ENCODE data around the gene RSPH6A.

RSPH6A gene

GRCh38 chr19:45777395-45777961, 37.6 kb downstream of the RSPH6A start:
- H3K27ac ChIP-seq: no peak overlapping the region
- TF ChIP-seq, protein P1, sequence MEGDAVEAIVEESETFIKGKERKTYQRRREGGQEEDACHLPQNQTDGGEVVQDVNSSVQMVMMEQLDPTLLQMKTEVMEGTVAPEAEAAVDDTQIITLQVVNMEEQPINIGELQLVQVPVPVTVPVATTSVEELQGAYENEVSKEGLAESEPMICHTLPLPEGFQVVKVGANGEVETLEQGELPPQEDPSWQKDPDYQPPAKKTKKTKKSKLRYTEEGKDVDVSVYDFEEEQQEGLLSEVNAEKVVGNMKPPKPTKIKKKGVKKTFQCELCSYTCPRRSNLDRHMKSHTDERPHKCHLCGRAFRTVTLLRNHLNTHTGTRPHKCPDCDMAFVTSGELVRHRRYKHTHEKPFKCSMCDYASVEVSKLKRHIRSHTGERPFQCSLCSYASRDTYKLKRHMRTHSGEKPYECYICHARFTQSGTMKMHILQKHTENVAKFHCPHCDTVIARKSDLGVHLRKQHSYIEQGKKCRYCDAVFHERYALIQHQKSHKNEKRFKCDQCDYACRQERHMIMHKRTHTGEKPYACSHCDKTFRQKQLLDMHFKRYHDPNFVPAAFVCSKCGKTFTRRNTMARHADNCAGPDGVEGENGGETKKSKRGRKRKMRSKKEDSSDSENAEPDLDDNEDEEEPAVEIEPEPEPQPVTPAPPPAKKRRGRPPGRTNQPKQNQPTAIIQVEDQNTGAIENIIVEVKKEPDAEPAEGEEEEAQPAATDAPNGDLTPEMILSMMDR (conservative IDR thresholded peaks at IDR 0.05): no peak

DNA sequence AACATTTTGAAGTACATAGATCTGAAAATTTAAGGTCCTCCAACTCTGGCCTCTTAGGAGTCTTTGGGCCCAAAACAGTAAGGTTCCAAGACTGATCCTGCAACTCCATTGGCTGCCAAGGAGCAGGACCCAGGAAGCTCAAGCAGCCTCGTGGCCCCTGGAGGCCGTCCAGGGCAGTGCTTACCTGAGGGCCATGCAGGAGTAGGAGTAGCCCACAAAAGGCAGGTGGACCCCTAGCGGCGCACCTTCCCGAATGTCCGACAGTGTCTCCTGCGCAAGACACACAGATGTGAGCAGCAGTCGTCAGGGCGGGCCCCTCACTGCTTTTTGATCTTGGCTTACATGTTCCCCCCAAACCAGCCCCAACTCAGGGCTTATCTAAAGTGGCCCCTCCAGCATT, 40.3 kb downstream of the RSPH6A start:
- TF ChIP-seq, protein P1 (conservative IDR thresholded peaks at IDR 0.05): no peak
- no peak overlapping the region for H3K27ac ChIP-seq

GRCh38 chr19:45773384-45773783, 41.7 kb downstream of the RSPH6A start:
- H3K27ac ChIP-seq: no peak overlapping the region
- TF ChIP-seq, protein P1 (conservative IDR thresholded peaks at IDR 0.05): no peak

- TF ChIP-seq, protein P1 (conservative IDR thresholded peaks at IDR 0.05): no peak
- H3K27ac ChIP-seq: no peak overlapping the region
These were observed 42.2 kb downstream of the RSPH6A start for GRCh38 chr19:45772912-45773311.

DNA sequence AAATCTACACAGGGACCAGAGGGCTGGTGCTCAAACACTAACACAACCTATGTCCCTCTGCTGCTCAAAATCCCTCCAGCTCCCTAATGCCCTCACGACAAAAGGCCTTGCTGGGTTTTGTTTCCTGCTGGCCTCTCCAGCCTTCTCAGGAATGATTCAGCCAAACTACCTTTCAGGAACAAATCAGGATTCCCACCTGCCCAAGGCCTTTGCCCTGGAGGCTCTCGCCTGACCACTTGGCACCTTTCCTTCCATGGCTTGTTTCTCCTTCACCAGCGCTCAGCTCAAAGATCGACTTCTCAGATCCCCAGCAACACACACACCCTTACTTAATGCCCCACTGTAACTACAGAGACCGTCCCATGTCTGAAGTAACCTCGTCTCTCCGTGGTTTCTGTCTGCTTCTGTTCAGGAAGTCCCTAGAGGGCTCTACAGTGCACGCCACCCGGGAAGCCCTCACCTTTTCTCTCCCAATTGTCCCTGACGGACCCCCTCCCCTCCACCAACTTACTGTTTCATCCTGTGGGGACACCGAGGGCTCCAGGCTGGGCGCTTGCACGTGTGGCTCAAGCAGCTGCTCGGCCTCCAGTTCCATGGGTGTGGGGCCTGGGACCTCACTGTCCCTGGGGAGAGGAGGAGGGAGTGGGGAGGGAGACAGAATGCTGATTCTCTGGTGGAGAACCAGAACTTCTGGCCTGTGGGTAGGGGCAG, 42.8 kb downstream of the RSPH6A start:
- TF ChIP-seq, protein P1 (conservative IDR thresholded peaks at IDR 0.05): no peak
- no peak overlapping the region for H3K27ac ChIP-seq

GRCh38 chr19:45771311-45771933, 43.7 kb downstream of the RSPH6A start:
- TF ChIP-seq, protein P1 (conservative IDR thresholded peaks at IDR 0.05): no peak
- peak overlapping the region; percentile 81 for H3K27ac ChIP-seq

GRCh38 chr19:45770192-45771101, 44.7 kb downstream of the RSPH6A start:
- H3K27ac ChIP-seq: peak overlapping the region; percentile 81
- TF ChIP-seq, protein P1 (conservative IDR thresholded peaks at IDR 0.05): peak; percentile 95
